Nephron progenitor cell (in vitro differentiated cells): ENCODE results near the gene TMEM272.

ENCODE experiments used
- DNase-seq: peaks from one replicate; pipeline ENCODE4 v3.0.0; 2021
- H3K27ac Mint-ChIP-seq: 2 replicates; pipeline ENCODE4 v1.8.0; 2021; ENCODE audit warnings: mild to moderate bottlenecking, moderate library complexity, mixed read lengths
- H3K27me3 Mint-ChIP-seq: 2 replicates; pipeline ENCODE4 v1.8.0; 2021; ENCODE audit warnings: mild to moderate bottlenecking, low read depth, mixed read lengths; ENCODE audit not compliant: poor library complexity
- H3K36me3 Mint-ChIP-seq: 2 replicates; pipeline ENCODE4 v1.8.0; 2021; ENCODE audit warnings: low read depth, mixed read lengths
- H3K4me1 Mint-ChIP-seq: 2 replicates; pipeline ENCODE4 v1.8.0; 2021; ENCODE audit warnings: mixed read lengths
- H3K4me3 Mint-ChIP-seq: 2 replicates; pipeline ENCODE4 v1.8.0; 2021; ENCODE audit warnings: mild to moderate bottlenecking, moderate library complexity, mixed read lengths
- H3K9me3 Mint-ChIP-seq: 2 replicates; pipeline ENCODE4 v1.8.0; 2021; ENCODE audit warnings: mild to moderate bottlenecking, moderate library complexity, mixed read lengths
- CTCF ChIP-seq: fragments of 200-600 bp; sonication (generic); IDR thresholded peaks from 2 replicates; pipeline ENCODE4 v1.5.0; 2021; ENCODE audit warnings: antibody characterized with exemption

TMEM272 gene

GRCh38 chr13:51882570-51883225, 37.7 kb upstream of the TMEM272 start:
- peaks cover 22% of the 10 kb centered on the region for H3K4me1 Mint-ChIP-seq
- no peak for DNase-seq
- peaks cover 10% of the 10 kb centered on the region for H3K9me3 Mint-ChIP-seq
- no peak for TF ChIP-seq CTCF
- peaks cover 18% of the 10 kb centered on the region for H3K27me3 Mint-ChIP-seq
- H3K4me3 Mint-ChIP-seq: no peak overlapping the region
- H3K27ac Mint-ChIP-seq: no peak overlapping the region
- no peaks in the 10 kb centered on the region for H3K36me3 Mint-ChIP-seq

- no peak overlapping the region for H3K27ac Mint-ChIP-seq
- DNase-seq: no peak
- peaks cover 22% of the 10 kb centered on the region for H3K4me1 Mint-ChIP-seq
- H3K27me3 Mint-ChIP-seq: peaks cover 15% of the 10 kb centered on the region
- TF ChIP-seq CTCF: no peak
- H3K9me3 Mint-ChIP-seq: peaks cover 10% of the 10 kb centered on the region
- no peak overlapping the region for H3K4me3 Mint-ChIP-seq
- H3K36me3 Mint-ChIP-seq: no peaks in the 10 kb centered on the region
These were observed 36.3 kb upstream of the TMEM272 start for GRCh38 chr13:51881296-51881695.

GRCh38 chr13:51879133-51879532, 34.2 kb upstream of the TMEM272 start:
- Mint-ChIP-seq H3K36me3 (no peaks in the 10 kb centered on the region), H3K9me3 (peaks cover 10% of the 10 kb centered on the region), H3K27me3 (peaks cover 8% of the 10 kb centered on the region), H3K27ac (peak overlapping the region; percentile 69), H3K4me3 (peak overlapping the region; percentile 36), H3K4me1 (peaks cover 37% of the 10 kb centered on the region)
- DNase-seq: no peak
- TF ChIP-seq CTCF: no peak

- no peak for DNase-seq
These were observed 29.7 kb upstream of the TMEM272 start for GRCh38 chr13:51874651-51875050.

GRCh38 chr13:51873837-51874236, 28.9 kb upstream of the TMEM272 start:
- Mint-ChIP-seq H3K4me3 (no peak overlapping the region), H3K9me3 (no peaks in the 10 kb centered on the region), H3K36me3 (no peaks in the 10 kb centered on the region), H3K4me1 (peaks cover 26% of the 10 kb centered on the region), H3K27me3 (peaks cover 13% of the 10 kb centered on the region), H3K27ac (no peak overlapping the region)
- TF ChIP-seq CTCF: no peak
- no peak for DNase-seq

More at GRCh38 chr13:51874651-51875050, 29.7 kb upstream of the TMEM272 start:
- no peak for TF ChIP-seq CTCF
- Mint-ChIP-seq H3K4me1 (peaks cover 34% of the 10 kb centered on the region), H3K36me3 (no peaks in the 10 kb centered on the region), H3K27me3 (peaks cover 10% of the 10 kb centered on the region), H3K27ac (no peak overlapping the region), H3K9me3 (no peaks in the 10 kb centered on the region), H3K4me3 (no peak overlapping the region)
